Measurements from ENCODE around the gene TRIM24.
"Not testable (repeated sequence)": the region's sequence is repeated elsewhere in the genome, so short reads cannot be mapped to it uniquely, and the experiment has no call there.

TRIM24 gene

DNA sequence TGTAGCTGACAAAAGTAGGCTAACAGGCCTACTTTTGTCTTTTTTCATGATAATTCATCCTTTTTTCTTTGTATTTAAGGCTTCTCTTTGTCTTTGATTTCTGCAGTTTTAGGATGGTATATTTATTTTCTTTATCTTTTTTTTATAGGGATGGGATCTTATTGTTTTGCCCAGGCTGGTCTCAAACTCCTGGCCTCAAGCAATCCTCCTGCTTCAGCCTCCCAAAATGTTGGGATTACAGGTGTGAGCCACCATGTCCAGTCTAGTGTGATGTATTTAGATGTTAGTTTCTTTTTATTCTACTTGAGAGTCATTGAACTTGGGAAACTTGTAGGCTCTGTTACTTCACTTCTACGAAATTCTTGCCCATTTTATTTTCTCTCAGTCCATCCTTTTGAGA, 35.4 kb downstream of the TRIM24 start:
- DNase-seq (ENCODE audit: low read depth in 2 of 2): no peak

DNA sequence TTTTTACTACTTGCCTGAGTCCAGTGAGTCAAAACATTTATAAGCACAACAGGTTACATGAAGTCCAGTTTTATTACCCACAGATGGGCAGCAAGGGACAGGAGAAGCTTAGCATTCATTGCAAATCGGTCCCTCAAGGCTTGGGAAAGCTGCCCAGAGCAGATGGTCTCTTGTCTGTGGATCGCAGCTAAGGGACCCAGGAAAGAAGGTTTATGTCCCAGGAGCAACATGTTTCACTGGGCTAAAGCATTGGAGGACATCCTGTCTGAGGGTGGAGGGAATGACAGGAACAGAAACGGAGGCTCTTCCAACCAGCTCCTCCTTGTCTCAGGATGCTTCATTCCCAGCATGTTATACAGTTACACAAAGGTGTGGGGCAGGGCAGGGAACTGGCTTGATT, 39.3 kb downstream of the TRIM24 start:
- no peak for DNase-seq (ENCODE audit: low read depth in 2 of 2)

DNA sequence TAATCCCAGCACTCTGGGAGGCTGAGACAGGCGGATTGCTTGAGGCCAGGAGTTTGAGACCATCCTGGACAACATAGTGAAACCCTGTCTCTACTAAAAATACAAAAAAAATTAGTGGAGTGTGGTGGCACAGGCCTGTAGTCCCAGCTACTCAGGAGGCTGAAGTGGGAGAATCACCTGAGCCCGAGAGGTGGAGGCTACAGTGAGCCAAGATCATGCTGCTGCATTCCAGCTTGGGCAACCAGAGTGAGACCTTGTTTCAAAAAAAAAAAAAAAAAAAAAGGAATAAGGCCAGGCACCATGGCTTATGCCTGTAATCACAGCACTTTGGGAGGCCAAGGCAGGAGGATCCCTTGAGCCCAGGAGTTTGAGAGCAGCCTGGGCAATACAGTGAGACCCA, 40.2 kb downstream of the TRIM24 start:
- DNase-seq (ENCODE audit: low read depth in 2 of 2): not testable (repeated sequence)

DNA sequence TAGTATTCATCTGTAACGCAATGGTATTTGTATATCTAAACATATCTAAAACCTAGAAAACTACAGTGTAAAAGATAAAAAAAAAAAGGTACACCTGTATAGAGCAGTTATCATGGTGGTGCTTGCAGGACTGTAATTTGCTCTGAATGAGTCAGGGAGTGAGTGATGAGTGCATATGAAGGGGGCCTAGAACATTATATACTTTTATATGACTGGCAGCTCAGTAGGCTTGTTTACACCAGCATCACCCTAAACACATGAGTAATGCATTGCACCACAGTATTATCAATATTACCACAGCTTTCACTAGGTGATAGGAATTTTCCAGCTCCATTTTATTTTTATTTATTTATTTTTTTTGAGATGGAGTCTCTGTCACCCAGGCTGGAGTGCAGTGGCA, 40.8 kb downstream of the TRIM24 start:
- no peak for DNase-seq (ENCODE audit: low read depth in 2 of 2)

DNA sequence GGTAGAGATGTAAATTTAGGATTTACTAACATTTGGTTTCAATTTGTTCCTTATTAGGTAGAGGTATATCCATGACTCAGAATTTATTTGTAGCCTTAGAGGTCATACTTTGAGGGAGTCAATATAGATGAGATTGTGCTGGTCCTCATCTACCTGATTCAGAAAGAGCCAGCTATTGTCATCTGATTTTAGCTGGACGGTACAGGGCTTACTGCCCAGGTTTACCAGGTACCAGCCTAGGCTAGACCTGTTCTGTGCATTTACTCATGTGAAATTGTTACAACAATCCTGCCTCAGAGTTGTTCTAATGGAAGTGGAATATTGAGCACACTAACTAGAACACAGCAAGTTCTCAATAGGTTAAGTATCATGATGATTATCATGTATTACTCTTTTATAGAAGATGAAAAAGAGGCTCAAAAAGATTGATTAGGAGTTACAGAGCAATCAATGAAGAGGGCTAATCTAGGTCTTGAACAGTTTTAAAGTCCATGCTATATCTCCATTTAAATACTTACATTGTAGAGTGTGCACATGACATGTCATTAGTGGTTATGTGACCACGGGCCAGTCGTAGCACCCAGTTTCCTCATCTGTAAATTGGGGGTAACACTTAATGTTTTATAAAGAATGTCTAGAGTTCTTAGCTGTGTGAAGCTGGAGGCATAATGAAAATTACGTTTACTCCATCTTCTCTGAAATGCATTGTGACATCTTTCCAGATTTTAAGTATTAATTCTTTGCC, 42.1 kb downstream of the TRIM24 start:
- DNase-seq (ENCODE audit: low read depth in 2 of 2): no peak

DNA sequence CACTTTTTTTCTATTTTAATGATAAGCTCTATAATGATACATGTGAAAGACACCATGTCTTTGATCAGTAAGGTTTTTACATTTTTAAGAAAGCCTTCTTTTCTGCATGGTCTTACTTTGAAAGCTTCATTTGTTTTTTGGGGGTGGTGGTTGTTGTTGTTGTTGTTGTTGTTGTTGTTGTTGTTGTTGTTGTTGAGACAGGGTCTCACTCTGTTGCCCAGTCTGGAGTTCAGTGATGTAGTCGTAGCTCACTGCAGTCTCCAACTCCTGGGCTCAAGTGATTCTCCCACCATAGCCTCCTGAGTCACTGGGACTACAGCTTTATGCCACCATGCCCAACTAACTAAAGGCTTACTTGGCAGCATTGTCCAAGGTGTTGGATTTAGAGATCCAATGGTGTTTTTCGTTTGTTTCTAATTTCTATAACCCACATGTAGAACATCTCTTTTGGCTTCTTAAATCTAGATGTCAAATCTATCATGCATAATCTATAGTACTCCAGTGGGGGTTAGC, 45.4 kb downstream of the TRIM24 start:
- DNase-seq (ENCODE audit: low read depth in 2 of 2): no peak

DNA sequence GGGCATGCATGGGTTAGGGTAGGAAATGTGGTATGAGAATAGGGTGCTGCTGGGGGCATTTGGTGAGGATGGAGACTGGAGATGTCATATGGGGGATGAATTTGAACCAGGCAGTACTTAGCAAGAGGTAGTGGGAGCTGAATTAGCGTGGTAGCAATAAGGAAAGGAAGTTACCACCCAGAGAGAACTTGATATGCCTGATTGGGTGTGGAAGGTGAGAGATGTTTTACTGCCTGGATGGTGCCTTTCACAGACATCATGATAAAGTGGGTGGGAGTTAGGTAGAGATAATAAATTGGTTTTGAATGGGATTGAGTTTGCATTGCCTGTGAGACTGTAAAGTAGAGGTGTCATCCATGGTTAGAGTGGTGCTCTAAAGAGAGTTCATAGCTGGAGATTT, 46.7 kb downstream of the TRIM24 start:
- DNase-seq (ENCODE audit: low read depth in 2 of 2): no peak

DNA sequence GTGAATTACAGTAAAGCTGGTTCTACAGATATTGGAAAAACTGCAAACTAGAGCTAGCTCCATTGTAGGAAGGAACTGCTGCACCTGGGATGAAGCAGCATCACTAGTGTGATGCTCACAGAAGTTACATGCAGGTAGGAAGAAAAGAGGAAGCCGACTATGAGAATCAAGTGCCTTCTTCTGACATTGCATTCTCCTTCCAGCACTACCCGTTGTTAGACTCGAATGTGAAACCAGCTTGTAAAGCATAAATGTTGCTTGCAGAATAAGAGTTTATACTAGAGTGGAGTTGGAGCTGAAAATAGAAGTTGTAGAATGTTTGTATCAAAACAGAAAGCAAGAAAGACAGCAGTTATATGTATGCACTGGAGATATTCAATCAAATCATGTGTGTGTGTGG, 49.9 kb downstream of the TRIM24 start:
- DNase-seq (ENCODE audit: low read depth in 2 of 2): no peak

DNA sequence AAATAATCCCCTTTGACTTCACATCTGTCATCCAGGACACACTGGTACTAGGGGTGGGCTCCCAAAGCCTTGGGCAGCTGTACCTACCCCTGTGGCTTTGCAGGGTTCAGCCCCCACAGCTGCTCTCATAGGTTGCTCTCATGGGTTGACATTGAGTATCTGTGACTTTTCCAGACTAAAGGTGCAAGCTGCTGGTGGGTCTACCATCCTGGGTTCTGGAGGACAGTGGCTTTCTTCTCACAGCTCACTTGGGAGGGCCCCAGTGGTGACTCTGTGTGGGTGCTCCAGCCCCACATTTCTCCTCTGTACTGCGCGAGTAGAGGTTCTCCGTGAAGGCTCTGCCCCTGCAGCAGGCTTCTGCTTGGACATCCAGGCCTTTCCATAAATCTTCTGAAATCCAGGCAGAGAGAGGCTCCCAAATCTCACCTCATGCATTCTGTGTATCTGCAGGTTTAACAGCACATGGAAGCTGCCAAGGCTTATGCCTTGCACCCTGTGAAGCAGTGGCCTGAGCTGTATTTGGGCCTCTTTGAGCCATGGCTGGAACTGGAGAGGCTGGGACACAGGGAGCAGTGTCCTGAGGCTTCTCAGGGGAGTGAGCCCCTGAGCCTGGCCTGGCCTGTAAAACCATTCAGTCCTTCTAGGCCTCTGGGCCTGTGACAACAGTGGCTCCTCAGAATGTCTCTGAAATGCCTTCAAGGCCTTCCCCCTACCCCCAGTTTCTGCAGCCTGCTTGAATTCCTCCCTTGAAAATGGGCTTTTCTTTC, 52.2 kb downstream of the TRIM24 start:
- DNase-seq (ENCODE audit: low read depth in 2 of 2): no peak

DNA sequence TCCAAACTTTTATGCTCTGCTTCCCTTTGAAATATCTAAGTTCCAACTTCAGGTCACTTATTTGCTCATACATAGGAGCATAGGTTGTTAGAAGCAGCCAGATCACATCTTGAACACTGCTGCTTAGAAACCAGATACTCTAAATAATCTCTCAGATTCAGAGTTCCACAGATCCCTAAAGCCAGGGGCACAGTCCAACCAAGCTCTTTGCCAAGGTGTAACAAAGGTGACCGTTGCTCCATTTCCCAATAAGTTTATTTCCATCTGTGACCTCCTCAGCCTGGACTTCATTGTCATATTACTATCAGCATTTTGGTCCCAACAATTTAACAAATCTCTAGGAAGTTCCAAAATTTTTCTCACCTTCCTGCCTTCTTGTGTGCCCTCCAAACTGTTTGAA, 52.8 kb downstream of the TRIM24 start:
- DNase-seq (ENCODE audit: low read depth in 2 of 2): no peak

DNA sequence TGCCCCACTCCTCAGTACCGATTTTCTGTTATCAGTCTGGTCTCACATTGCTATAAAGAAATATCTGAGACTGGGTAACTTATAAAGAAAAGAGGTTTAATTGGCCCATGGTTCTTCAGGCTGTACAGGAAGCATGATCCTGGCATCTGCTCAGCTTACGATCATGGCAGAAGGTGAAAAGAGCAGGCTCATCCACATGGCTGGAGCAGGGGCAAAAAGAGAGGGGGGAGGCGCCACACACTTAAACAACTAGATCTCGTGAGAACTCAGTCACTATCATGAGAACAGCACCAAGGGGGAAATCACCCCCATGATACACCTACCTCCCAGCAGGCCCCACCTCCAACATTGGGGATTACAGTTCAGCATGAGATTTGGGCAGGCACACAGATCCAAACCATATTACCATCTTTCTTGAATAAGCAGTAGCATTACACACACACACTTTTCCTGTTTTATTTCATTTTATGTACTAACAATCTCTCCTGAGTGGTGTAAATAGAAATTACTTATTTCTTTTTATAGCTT, 53.3 kb downstream of the TRIM24 start:
- DNase-seq (ENCODE audit: low read depth in 2 of 2): no peak

DNA sequence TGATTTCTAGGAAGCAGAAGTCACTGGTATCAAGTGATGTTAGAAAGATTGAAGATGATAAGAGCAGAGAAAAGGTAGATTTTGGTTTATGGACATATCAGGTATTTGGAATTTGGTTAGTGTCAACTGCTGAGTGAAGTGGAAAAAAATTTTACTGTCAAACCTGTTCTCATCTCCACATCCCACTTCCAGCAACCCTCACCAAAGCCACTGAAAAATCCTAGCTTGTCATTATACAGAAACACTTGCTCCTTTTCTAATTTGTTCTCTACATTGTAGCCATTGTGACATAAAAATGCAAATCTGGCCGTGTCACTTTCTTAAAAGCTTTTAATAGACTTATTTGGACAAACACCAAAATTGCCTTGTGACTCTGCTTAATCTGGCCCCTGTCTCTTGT, 54.0 kb downstream of the TRIM24 start:
- no peak for DNase-seq (ENCODE audit: low read depth in 2 of 2)

DNA sequence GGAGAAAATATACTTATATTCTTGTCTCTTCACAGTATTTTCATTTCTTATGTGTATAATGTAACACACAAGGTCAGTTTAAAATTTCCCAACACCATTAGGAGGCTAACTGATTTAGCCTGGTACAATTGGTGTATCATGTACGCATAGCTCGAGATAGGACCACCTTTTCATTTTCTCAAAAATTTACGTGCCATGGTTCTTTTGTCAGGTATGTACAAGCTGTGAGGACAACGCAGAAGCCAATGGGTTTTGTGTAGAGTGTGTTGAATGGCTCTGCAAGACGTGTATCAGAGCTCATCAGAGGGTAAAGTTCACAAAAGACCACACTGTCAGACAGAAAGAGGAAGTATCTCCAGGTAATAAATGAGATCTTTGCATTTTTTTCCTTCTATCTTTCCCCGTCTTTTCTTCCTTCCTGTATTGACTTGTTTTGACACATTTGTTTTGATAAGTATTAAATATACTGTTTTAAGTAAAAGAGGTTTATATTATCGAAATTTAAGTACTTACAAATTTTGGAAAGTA, 55.0 kb downstream of the TRIM24 start:
- DNase-seq (ENCODE audit: low read depth in 2 of 2): no peak

DNA sequence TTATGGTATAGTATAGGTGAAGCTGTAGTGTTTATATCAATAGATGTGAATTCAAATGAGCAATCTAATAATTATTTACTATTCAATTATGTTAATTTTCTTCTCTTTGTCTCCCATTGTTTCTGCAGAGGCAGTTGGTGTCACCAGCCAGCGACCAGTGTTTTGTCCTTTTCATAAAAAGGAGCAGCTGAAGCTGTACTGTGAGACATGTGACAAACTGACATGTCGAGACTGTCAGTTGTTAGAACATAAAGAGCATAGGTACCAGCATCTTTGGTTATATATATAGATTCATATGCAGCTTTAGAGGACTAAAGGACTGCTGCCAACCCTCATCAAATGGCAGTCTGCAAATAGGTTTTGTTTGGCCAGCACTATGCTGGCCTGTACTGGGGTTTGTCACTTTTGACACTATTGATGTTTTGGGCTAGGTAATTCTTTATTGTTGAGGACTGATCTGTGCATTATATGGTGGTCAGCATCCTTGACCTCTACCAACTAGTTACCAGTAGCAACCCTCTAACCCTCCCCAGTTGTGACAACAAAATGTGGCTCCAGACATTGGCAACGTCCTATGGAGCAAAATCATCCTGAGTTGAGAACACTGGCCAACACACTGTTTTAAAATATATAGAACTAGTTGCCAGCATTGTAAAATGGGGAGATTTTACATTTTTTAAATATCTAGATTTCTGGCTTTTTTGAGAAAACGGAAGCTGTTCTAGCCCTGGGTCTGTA, 59.2 kb downstream of the TRIM24 start:
- no peak for DNase-seq (ENCODE audit: low read depth in 2 of 2)

DNA sequence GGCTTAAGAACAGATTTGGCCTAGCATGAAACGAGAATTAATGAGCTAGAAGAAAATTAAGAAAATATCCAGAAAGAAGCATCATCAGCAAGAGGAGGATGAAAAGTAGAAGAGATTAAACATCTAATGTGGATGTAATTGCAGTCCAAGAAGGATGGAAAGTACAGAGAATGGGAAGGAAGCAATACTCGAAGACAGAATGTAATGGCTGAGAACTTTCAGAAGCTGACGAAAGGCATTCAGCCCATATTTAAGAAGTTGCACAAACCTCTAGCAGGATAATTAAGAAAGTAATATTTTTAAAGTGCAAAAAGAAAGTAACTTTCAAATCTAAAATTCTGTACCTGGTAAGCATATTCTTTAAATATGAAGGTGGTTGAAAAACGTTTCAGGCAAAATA, 60.7 kb downstream of the TRIM24 start:
- no peak for DNase-seq (ENCODE audit: low read depth in 2 of 2)

DNA sequence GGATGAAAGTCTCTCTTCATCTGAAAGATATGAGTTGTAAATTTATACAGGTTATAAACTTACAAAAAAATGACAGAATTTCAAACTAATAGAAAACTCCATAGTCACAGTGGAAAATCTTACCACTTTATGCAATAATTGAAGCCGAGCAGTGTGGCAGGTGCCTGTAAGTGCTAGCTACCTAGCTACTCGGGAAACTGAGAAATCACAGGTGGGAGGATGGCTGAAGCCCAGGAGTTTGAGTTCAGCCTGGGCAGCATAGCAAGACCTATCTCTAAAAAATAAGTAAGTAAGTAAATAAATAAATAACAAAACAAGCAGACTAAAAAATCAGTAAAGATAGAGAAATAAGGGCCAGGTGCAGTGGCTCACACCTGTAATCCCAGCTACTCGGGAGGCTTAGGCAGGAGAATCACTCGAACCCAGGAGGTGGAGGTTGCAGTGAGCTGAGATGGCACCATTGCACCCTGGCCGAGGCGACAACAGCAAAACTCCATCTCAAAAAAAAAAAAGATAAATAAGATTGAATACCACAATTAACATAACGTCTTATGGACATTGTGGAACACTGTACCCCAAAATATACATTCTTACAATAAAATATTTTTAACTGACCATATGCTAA, 61.9 kb downstream of the TRIM24 start:
- DNase-seq (ENCODE audit: low read depth in 2 of 2): no peak

DNA sequence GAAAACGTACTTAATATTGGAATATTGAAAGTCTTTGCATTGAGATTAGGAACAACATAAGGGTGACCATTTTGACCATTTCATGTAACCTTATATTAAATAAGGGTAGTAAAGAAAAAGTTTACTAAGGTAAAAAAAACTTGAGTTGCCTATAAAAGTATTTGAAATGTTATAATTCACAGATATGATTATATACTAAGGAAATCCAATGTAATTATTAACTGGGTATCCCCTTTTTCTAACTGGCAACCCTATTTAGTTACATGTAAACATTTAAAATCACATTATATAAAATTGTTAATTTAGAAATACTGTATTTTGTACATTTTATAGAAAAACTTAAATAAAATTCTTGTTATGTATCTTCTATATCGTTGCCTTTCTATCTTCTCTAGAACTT, 64.2 kb downstream of the TRIM24 start:
- no peak for DNase-seq (ENCODE audit: low read depth in 2 of 2)

DNA sequence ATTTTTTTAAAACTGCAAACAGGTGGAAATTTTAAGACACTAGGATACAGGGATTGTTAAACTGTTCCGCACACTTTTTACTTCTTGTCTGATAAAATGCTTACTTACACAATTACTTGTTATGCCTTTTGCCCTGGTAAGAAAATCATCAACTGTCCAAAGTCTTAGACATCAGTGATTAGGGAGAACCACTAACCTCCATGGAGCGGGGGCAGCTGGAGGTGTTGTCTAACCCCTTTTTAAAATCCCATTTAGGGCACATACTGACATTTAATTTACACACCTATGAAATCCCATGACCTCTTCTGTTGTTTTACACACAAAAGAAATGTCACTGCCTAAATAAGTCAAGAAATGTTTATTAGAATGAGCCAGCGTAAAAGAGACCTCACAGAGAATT, 65.7 kb downstream of the TRIM24 start:
- no peak for DNase-seq (ENCODE audit: low read depth in 2 of 2)

DNA sequence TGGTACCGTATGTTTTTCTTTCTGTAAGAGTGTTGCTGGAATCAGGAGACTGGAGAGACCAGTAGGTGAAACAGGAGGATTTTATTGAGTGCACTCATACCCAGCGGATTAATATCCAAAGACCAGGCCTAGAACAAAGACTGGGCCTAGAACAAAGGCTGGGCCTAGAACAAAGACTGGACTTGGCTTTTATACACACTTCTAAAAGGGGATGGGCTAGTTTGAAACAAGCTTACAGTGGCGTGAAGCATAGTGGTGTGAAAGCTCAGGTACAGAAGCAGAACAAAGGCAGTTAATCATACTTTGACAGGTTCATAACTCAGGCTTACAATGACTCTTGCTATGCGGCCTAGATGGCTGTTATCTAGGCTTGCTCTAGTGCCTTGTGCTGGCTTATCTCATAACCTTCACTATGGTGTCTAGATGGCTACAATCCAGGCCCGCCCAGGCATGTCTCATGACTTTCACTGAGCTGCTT, 67.7 kb downstream of the TRIM24 start:
- no peak for DNase-seq (ENCODE audit: low read depth in 2 of 2)

DNA sequence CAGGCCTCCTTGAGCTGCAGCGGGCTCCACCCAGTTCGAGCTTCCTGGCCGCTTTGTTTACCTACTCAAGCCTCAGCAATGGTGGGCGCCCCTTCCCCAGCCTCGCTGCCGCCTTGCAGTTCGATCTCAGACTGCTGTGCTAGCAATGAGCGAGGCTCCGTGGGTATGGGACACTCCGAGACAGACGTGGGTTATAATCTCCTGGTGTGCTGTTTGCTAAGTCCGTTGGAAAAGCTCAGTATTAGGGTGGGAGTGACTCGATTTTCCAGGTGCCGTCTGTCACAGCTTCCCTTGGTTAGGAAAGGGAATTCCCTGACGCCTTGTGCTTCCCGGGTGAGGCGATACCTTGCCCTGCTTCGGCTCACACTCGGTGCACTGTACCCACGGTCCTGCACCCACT, 76.8 kb downstream of the TRIM24 start:
- DNase-seq (ENCODE audit: low read depth in 2 of 2): not testable (repeated sequence)

DNA sequence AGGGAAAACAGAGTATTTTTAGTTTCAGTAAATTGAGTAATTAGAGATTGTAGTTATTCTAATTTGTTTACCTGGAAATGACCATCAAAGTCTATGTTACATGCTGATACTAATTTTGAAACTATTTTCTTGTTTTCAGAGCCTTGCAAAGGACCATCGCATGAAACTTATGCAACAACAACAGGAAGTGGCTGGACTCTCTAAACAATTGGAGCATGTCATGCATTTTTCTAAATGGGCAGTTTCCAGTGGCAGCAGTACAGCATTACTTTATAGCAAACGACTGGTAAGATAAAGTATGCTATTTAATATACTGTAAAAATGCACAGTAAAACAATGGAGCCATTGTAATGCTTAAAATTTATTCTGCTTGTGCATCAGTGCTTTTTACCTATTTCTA, 78.5 kb downstream of the TRIM24 start:
- DNase-seq (ENCODE audit: low read depth in 2 of 2): no peak
